ENCODE data around the gene BIN2.
"Not testable (repeated sequence)": the region's sequence is repeated elsewhere in the genome, so short reads cannot be mapped to it uniquely, and the experiment has no call there.

Gene BIN2

GRCh38 chr12:51343201-51343600 lies 19.2 kb upstream of the BIN2 start:
- FAIRE-seq, result no peak

GRCh38 chr12:51342416-51342815 lies 18.4 kb upstream of the BIN2 start:
- FAIRE-seq, result no peak

- peak; percentile 79 for FAIRE-seq
Observed at GRCh38 chr12:51341251-51342007, 17.5 kb upstream of the BIN2 start.

GRCh38 chr12:51339750-51340149 lies 15.8 kb upstream of the BIN2 start:
- FAIRE-seq, result no peak

GRCh38 chr12:51337336-51337735 lies 13.4 kb upstream of the BIN2 start:
- not testable (repeated sequence) for FAIRE-seq

GRCh38 chr12:51335931-51336330 lies 12.0 kb upstream of the BIN2 start:
- FAIRE-seq, result no peak

GRCh38 chr12:51334764-51335163 lies 10.8 kb upstream of the BIN2 start:
- FAIRE-seq, result no peak

GRCh38 chr12:51333536-51333935 lies 9.6 kb upstream of the BIN2 start:
- FAIRE-seq, result no peak

GRCh38 chr12:51330186-51330585 lies 6.2 kb upstream of the BIN2 start:
- FAIRE-seq, result no peak

GRCh38 chr12:51329742-51330141 lies 5.8 kb upstream of the BIN2 start:
- no peak for FAIRE-seq

GRCh38 chr12:51328587-51328986 lies 4.6 kb upstream of the BIN2 start:
- FAIRE-seq, result no peak

- no peak for FAIRE-seq
Observed at GRCh38 chr12:51326698-51327439, 2.9 kb upstream of the BIN2 start.

- no peak for FAIRE-seq
Observed at GRCh38 chr12:51324953-51325352, 979 bp upstream of the BIN2 start.

- no peak for FAIRE-seq
Observed at GRCh38 chr12:51323317-51323960, 535 bp downstream of the BIN2 start.

GRCh38 chr12:51322452-51322851 lies 1.5 kb downstream of the BIN2 start:
- no peak for FAIRE-seq

GRCh38 chr12:51321882-51322281 lies 2.1 kb downstream of the BIN2 start:
- FAIRE-seq, result no peak

GRCh38 chr12:51320695-51321320 lies 3.2 kb downstream of the BIN2 start:
- FAIRE-seq, result no peak

- FAIRE-seq, result no peak
Observed at GRCh38 chr12:51320311-51320694, 3.7 kb downstream of the BIN2 start.

- FAIRE-seq, result no peak
Observed at GRCh38 chr12:51318846-51319599, 5.0 kb downstream of the BIN2 start.

- FAIRE-seq, result not testable (repeated sequence)
Observed at GRCh38 chr12:51318057-51318806, 5.7 kb downstream of the BIN2 start.

- FAIRE-seq, result no peak
Observed at GRCh38 chr12:51311389-51311788, 12.6 kb downstream of the BIN2 start.
